Lower leg skin (tissue), 4 donors: Measurements from ENCODE around the gene SERPINH1. TPM values are rescaled to one million over a fixed set of nuclear protein-coding genes. Genes with fewer than 3 reads are reported as not detected.
A peak's percentile ranks its signal among the peaks of the same experiment; 100 is the strongest.

Experiments used
- DNase-seq, 2 donors: peaks; one replicate each; pipeline ENCODE4 v3.0.0-alpha.2; 2019; ENCODE audit warnings: low spot score in 2 of 2
- H3K4me3 ChIP-seq: fragments of 200-600 bp; sonication (generic); 2 replicates; pipeline ENCODE4 v1.5.1; 2017; ENCODE audit warnings: mild to moderate bottlenecking, low read depth; ENCODE audit not compliant: poor library complexity, severe bottlenecking
- POLR2A ChIP-seq, 2 donors: fragments of 450-650 bp; IDR thresholded peaks; one replicate each; pipeline ENCODE4 v1.6.1; 2016 to 2017; ENCODE audit warnings: antibody characterized with exemption in 2 of 2, mild to moderate bottlenecking in 1 of 2, moderate library complexity in 1 of 2
- WGBS, 2 donors: methylation state at CpG; one replicate each; pipeline ENCODE4 v1.1.5; 2018; 5-methylcytosine and 5-hydroxymethylcytosine counted together
- intact Hi-C: fragments of 100-400 bp; cut with DNase I; formaldehyde crosslinking; loops from one replicate; pipeline ENCODE4 v1.15.0; 2023; ENCODE audit warnings: low total_unique reads
- total RNA-seq, 4 donors: library from RNA; depleted of rRNA; stranded (reverse); fragments of >200 nt; gene quantifications; one replicate each; pipeline ENCODE4 v1.1.0, GENCODE V29; 2016
- TF ChIP-seq, protein P1 (sequence below), 3 donors: fragments of 450-650 bp; IDR thresholded peaks; one replicate each; pipeline ENCODE4 v1.5.1; 2016; ENCODE audit warnings: antibody characterized with exemption in 3 of 3, mild to moderate bottlenecking in 3 of 3, moderate library complexity in 2 of 3

The SERPINH1 gene
- total RNA-seq, 4 donors from 2014 or later, result 73.3 to 116 (median 94.3) TPM

DNA sequence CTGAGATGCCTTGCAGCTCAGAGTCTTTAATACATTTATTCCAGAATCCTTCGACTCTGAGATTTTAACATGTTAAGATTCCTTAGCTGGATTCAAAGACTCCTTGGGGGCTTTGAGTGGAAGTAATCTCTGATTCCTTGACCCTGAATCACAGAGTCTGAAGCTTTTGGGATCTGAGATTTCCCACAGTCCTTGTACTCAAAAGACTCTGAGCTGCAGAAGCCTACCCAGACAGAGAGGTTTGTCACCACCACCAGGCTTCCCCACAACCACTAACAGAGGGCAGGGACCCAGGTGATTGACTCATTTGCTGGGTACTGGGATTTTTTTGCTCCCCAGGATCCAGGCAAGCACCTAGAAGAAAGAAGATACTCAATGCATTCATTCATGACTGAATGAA is 1.4 kb upstream of the SERPINH1 start:
- no peak overlapping the region for H3K4me3 ChIP-seq
- TF ChIP-seq POLR2A (IDR thresholded peaks at IDR 0.05), result no peak
- TF ChIP-seq, protein P1, sequence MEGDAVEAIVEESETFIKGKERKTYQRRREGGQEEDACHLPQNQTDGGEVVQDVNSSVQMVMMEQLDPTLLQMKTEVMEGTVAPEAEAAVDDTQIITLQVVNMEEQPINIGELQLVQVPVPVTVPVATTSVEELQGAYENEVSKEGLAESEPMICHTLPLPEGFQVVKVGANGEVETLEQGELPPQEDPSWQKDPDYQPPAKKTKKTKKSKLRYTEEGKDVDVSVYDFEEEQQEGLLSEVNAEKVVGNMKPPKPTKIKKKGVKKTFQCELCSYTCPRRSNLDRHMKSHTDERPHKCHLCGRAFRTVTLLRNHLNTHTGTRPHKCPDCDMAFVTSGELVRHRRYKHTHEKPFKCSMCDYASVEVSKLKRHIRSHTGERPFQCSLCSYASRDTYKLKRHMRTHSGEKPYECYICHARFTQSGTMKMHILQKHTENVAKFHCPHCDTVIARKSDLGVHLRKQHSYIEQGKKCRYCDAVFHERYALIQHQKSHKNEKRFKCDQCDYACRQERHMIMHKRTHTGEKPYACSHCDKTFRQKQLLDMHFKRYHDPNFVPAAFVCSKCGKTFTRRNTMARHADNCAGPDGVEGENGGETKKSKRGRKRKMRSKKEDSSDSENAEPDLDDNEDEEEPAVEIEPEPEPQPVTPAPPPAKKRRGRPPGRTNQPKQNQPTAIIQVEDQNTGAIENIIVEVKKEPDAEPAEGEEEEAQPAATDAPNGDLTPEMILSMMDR (IDR thresholded peaks at IDR 0.05), result no peak
- 43 to 74% methylated on average over 1 of the region's 1 CpG for WGBS, 2 donors
- intact Hi-C loops, result no loop called here
- DNase-seq, result no peak

DNA sequence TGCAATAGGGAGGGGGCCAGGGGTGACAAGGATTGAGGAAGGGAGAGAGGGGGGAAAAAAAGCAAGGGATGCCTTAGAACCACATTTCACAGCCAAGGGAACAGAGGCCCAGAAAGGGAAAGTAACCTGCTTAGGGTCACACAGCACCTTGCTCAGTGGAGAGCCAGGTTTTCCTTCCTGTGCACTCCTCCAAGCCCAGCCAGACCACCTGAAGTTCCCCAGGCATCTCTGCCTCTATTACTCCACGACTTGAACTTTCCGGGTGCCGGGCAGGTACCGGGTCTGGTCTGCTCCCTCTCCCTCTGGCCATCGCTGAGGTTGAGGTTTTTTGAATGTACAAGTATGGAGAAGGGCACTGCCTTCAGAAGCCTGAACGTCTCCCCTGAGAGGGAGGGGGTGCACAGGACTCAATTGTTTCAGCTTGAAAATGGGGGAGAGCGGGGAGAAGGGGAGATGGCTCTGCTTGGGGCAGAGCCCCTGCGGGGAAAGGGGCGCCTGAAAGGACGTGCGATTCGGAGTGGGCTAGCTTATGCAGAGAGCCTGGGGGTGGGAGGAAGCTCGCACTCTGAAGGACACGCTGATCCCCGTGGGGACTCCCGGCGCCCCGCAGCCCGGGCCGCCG is 516 bp upstream of the SERPINH1 start:
- peak overlapping the region; percentile 90 for H3K4me3 ChIP-seq
- DNase-seq, result no peak
- intact Hi-C loops, result no loop called here
- 18% methylated on average over 20 to 21 of the region's 21 CpGs for WGBS, 2 donors
- TF ChIP-seq, protein P1 (IDR thresholded peaks at IDR 0.05), result no peak

DNA sequence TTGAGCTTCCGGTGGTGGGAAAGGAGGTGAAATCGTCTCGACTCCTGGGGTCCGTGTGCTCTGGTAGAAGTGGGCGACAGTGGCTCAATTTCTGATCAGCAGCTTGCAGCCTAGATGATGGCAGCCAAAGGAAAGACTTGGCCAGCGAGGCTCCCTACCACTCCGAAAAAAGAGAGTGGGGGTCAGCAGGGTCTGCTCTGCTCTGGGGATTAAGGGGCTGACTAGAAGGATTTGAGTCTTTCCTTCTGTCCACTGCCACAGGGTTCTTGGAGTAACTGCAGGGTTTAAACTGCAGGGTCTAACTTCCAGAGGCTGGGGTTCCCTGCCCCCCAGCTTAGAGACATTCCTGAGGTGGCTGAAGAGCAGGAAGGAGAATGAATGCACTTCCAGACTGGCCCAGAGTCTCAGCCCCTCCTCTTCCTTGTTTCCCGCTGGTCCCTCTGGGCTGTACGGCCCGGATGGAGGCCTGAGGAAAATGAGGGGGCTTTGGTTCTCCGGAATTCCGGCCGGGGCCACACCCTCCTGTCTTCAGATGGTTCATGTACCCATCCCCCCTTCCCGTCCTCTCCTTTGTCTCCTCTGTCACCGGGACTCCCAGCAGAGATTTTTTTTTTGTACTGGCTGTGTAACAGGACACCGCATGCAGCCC is 907 bp downstream of the SERPINH1 start:
- TF ChIP-seq POLR2A (IDR thresholded peaks at IDR 0.05), result no peak
- TF ChIP-seq, protein P1 (IDR thresholded peaks at IDR 0.05), result no peak
- H3K4me3 ChIP-seq, result peak overlapping the region; percentile 90
- DNase-seq, result peak in 1 of 2 donors; percentile 30
- intact Hi-C loops, result no loop called here
- WGBS, 2 donors, result 1 to 2% methylated on average over 16 of the region's 16 CpGs

DNA sequence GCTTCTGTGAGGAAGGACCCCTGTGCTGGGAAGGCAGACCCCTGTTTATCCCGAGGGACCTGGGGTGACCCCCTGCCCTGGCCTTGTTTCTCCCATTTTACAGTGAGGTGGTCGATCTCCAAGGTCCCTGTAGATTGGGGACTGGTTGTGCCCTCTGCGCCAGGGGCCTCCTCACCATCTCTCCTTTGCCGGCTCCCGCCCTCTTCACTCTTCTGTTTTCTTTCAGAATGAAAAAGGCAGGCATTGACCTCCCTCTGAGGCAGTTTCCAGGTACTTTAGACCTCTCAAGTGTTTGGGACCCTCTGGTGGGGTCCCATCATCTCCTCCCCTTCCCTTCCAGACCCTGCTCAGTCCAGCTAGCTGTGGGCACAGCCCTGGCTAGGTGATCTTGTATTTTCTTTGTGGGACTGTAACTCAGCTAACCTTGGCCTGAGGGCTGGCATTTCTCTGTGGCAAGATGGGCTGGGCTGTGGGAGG is 1.5 kb downstream of the SERPINH1 start:
- DNase-seq, result no peak
- peak overlapping the region; percentile 90 for H3K4me3 ChIP-seq
- intact Hi-C loops, result no loop called here
- TF ChIP-seq, protein P1 (IDR thresholded peaks at IDR 0.05), result no peak
- TF ChIP-seq POLR2A (IDR thresholded peaks at IDR 0.05), result no peak
- WGBS, 2 donors, result 17% methylated on average over 5 of the region's 5 CpGs

DNA sequence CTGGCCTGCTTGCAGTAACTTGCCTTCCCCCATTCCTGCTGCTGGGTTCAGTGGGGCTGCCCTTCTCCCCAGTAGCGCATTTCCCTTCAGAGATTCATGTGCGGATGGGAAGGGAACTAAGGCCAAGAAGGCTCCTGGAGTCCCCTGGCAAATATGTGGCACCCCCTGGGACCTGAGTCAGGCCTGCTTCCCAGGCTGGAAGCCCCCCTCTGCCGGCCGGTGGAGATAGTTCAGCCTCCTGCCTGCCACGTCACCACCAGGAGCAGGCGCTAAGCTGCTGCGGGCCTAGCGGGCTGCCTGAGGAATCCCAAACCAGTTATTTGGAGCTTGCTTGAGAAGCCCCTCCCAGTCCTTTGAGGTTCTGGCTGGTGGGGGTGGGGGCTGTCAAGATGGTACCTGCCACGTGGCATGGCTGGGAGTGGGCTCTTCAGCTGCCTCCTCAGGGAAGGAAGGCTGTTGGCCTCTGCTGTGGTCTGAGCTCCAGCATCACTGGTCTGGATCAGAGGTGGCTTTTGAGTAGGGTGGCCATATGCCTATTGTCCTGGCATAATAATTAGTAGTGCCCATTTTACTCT is 2.0 kb downstream of the SERPINH1 start:
- WGBS, 2 donors, result 14 to 17% methylated on average over 4 to 9 of the region's 9 CpGs
- no peak for TF ChIP-seq POLR2A (IDR thresholded peaks at IDR 0.05)
- TF ChIP-seq, protein P1 (IDR thresholded peaks at IDR 0.05), result no peak
- intact Hi-C loops, result no loop called here
- peak overlapping the region; percentile 90 for H3K4me3 ChIP-seq
- DNase-seq, result peak; percentile 34 to 91
